H9 (cell line): ENCODE results near the gene PTH2R. TPM values are rescaled to one million over a fixed set of nuclear protein-coding genes. Genes with fewer than 3 reads are reported as not detected.

Source experiments
- DNase-seq: peaks from one replicate; pipeline ENCODE4 v3.0.0-alpha.2; 2017
- H2AFZ ChIP-seq: one replicate; pipeline ENCODE4 v1.6.1; 2013; ENCODE audit warnings: mild to moderate bottlenecking, low read length, control low read depth, moderate library complexity
- H2AK5ac ChIP-seq: 2 replicates; pipeline ENCODE4 v1.6.1; 2013; ENCODE audit warnings: low read length, control low read depth, mixed read lengths; ENCODE audit not compliant: insufficient read length
- H2BK120ac ChIP-seq: one replicate; pipeline ENCODE4 v1.6.1; 2013; ENCODE audit warnings: low read depth, mild to moderate bottlenecking, low read length, control low read depth, inconsistent platforms; ENCODE audit not compliant: poor library complexity, severe bottlenecking
- H2BK12ac ChIP-seq: 2 replicates; pipeline ENCODE4 v1.6.1; 2013; ENCODE audit warnings: low read length, control low read depth, mixed read lengths, low read depth; ENCODE audit not compliant: insufficient read length
- H2BK15ac ChIP-seq: 2 replicates; pipeline ENCODE4 v1.6.1; 2013; ENCODE audit warnings: low read depth, low read length, control low read depth
- H2BK20ac ChIP-seq: one replicate; pipeline ENCODE4 v1.6.1; 2013; ENCODE audit warnings: low read depth, mild to moderate bottlenecking, low read length, control low read depth, inconsistent platforms; ENCODE audit not compliant: poor library complexity, severe bottlenecking
- H2BK5ac ChIP-seq: 2 replicates; pipeline ENCODE4 v1.6.1; 2013; ENCODE audit warnings: low read length, control low read depth, mixed read lengths; ENCODE audit not compliant: insufficient read length
- H3K14ac ChIP-seq: 2 replicates; pipeline ENCODE4 v1.6.1; 2013; ENCODE audit warnings: low read length, control low read depth; ENCODE audit not compliant: insufficient read depth
- H3K18ac ChIP-seq: 2 replicates; pipeline ENCODE4 v1.6.1; 2013; ENCODE audit warnings: low read depth, mild to moderate bottlenecking, mixed read lengths, low read length, control low read depth; ENCODE audit not compliant: insufficient read length
- H3K23ac ChIP-seq: 2 replicates; pipeline ENCODE4 v1.6.1; 2013; ENCODE audit warnings: low read length, control low read depth, mixed read lengths, low read depth; ENCODE audit not compliant: insufficient read length
- H3K23me2 ChIP-seq: 2 replicates; pipeline ENCODE4 v1.6.1; 2013; ENCODE audit warnings: low read depth, mild to moderate bottlenecking, mixed read lengths, low read length, control low read depth; ENCODE audit not compliant: insufficient read length, poor library complexity, severe bottlenecking
- H3K27ac ChIP-seq: 2 replicates; pipeline ENCODE4 v1.5.1; 2013; ENCODE audit warnings: low read length, control low read depth, mixed read lengths, low read depth; ENCODE audit not compliant: insufficient read length
- H3K27me3 ChIP-seq: 2 replicates; pipeline ENCODE4 v1.6.1; 2013; ENCODE audit warnings: low read length, control low read depth, inconsistent platforms; ENCODE audit not compliant: insufficient read depth
- H3K4ac ChIP-seq: 2 replicates; pipeline ENCODE4 v1.6.1; 2013; ENCODE audit warnings: low read depth, mild to moderate bottlenecking, control low read depth, inconsistent platforms, low read length, moderate library complexity
- H3K4me1 ChIP-seq: 2 replicates; pipeline ENCODE4 v1.6.1; 2013; ENCODE audit warnings: low read length, control low read depth, inconsistent platforms; ENCODE audit not compliant: insufficient read depth
- H3K4me2 ChIP-seq: 2 replicates; pipeline ENCODE4 v1.6.1; 2013; ENCODE audit warnings: low read length, control low read depth, mixed read lengths; ENCODE audit not compliant: insufficient read length, insufficient read depth
- H3K56ac ChIP-seq: 2 replicates; pipeline ENCODE4 v1.6.1; 2013; ENCODE audit warnings: low read depth, mild to moderate bottlenecking, mixed read lengths, low read length, control low read depth; ENCODE audit not compliant: insufficient read length
- H3K79me1 ChIP-seq: 2 replicates; pipeline ENCODE4 v1.6.1; 2013; ENCODE audit warnings: low read depth, mild to moderate bottlenecking, moderate library complexity, low read length, control low read depth, inconsistent platforms; ENCODE audit not compliant: insufficient read depth, poor library complexity, severe bottlenecking
- H3K79me2 ChIP-seq: 2 replicates; pipeline ENCODE4 v1.6.1; 2013; ENCODE audit warnings: low read length, control low read depth, inconsistent platforms; ENCODE audit not compliant: insufficient read depth
- H3K9ac ChIP-seq: 2 replicates; pipeline ENCODE4 v1.6.1; 2013; ENCODE audit warnings: low read length, control low read depth, mixed read lengths; ENCODE audit not compliant: insufficient read length; ENCODE audit errors: extremely low read depth
- H3K9me3 ChIP-seq: one replicate; pipeline ENCODE4 v1.6.1; 2013; ENCODE audit warnings: low read depth, low read length, inconsistent platforms; ENCODE audit not compliant: control insufficient read depth
- H3T11ph ChIP-seq: one replicate; pipeline ENCODE4 v1.6.1; 2013; ENCODE audit warnings: mild to moderate bottlenecking, low read length, control low read depth, inconsistent platforms
- H4K20me1 ChIP-seq: one replicate; pipeline ENCODE4 v1.6.1; 2013; ENCODE audit not compliant: control insufficient read depth, insufficient read length, insufficient read depth
- H4K5ac ChIP-seq: 2 replicates; pipeline ENCODE4 v1.6.1; 2013; ENCODE audit warnings: low read depth, mild to moderate bottlenecking, mixed read lengths, low read length, control low read depth; ENCODE audit not compliant: insufficient read length
- H4K8ac ChIP-seq: replicated peaks from 2 replicates; pipeline ENCODE4 v1.6.1; 2013; ENCODE audit warnings: low read length, control low read depth, mixed read lengths, low read depth; ENCODE audit not compliant: insufficient read length
- H4K91ac ChIP-seq: 2 replicates; pipeline ENCODE4 v1.6.1; 2013; ENCODE audit warnings: low read depth, mild to moderate bottlenecking, moderate library complexity, mixed read lengths, low read length, control low read depth; ENCODE audit not compliant: insufficient read length
- H3K27ac Mint-ChIP-seq, 3 experiments: 2 replicates in 2 of 3; 3 replicates in 1 of 3; pipeline ENCODE4 v1.8.0; 2020 to 2021; ENCODE audit warnings: mixed read lengths in 3 of 3, mild to moderate bottlenecking in 1 of 3, moderate library complexity in 1 of 3
- H3K27me3 Mint-ChIP-seq: 2 replicates; pipeline ENCODE4 v1.8.0; 2021; ENCODE audit warnings: low read depth, mild to moderate bottlenecking, moderate library complexity, mixed read lengths
- H3K36me3 Mint-ChIP-seq, 3 experiments: 2 replicates in 2 of 3; 3 replicates in 1 of 3; pipeline ENCODE4 v1.8.0; 2020 to 2021; ENCODE audit warnings: low read depth in 3 of 3, mixed read lengths in 3 of 3; ENCODE audit not compliant: insufficient read depth in 1 of 3
- H3K4me1 Mint-ChIP-seq, 2 experiments: 2 replicates each; pipeline ENCODE4 v1.8.0; 2020; ENCODE audit warnings: mixed read lengths in 2 of 2
- H3K4me3 Mint-ChIP-seq, 2 experiments: 2 replicates in 1 of 2; 3 replicates in 1 of 2; pipeline ENCODE4 v1.8.0; 2020 to 2021; ENCODE audit warnings: mild to moderate bottlenecking in 2 of 2, mixed read lengths in 2 of 2, moderate library complexity in 1 of 2
- H3K9me3 Mint-ChIP-seq, 2 experiments: 2 replicates in 1 of 2; 3 replicates in 1 of 2; pipeline ENCODE4 v1.8.0; 2020; ENCODE audit warnings: mild to moderate bottlenecking in 2 of 2, mixed read lengths in 2 of 2, moderate library complexity in 1 of 2
- total RNA-seq: library from RNA; stranded (reverse); gene quantifications from 2 replicates; pipeline ENCODE4 v1.2.1, GENCODE V29; 2021
- TF ChIP-seq, protein P1 (sequence below): fragments of 200-600 bp; sonication (generic); conservative IDR thresholded peaks from 3 replicates; pipeline ENCODE4 v1.8.0; 2021; ENCODE audit warnings: antibody characterized with exemption, mild to moderate bottlenecking

The PTH2R gene
- total RNA-seq, 1 experiment from 2014 or later, result 0.20 TPM

DNA sequence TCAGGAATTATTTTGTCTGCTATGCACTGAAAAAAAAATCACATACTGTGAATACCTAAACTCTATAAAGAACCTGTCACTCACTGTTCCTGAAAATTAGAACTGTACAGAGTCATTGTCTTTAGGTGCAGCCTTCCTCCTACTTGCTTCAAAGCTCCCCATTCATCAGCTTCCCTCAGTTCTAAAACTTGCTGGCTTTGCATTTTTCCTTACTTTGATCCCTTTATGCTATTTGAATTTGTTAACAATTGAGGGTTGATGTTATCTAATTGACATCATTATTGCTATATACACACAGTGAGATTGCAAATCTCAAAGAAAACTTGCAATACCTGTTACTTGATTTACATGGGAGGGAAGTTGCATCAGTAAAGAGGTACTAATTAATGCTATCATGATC, 48.3 kb downstream of the PTH2R start:
- Histone ChIP-seq H3K79me2 (no peaks in the 10 kb centered on the region), H2BK15ac (no peak overlapping the region), H3K4me1 (no peaks in the 10 kb centered on the region), H3K14ac (no peak overlapping the region), H3K56ac (no peak overlapping the region), H4K5ac (no peak overlapping the region), H2BK12ac (no peak overlapping the region), H3K23ac (no peak overlapping the region), H2AFZ (no peak overlapping the region), H3K18ac (no peak overlapping the region), H4K8ac (no peak overlapping the region), H2AK5ac (no peak overlapping the region), H4K20me1 (no peaks in the 10 kb centered on the region), H4K91ac (no peak overlapping the region), H3K23me2 (no peaks in the 10 kb centered on the region), H3K9ac (no peak overlapping the region), H3K27me3 (no peaks in the 10 kb centered on the region), H3K9me3 (no peaks in the 10 kb centered on the region), H3K4me2 (no peak overlapping the region), H3T11ph (no peak overlapping the region), H2BK120ac (no peak overlapping the region), H2BK20ac (no peak overlapping the region), H3K4ac (no peak overlapping the region), H2BK5ac (no peak overlapping the region), H3K27ac (no peak overlapping the region), H3K79me1 (no peaks in the 10 kb centered on the region)
- no peak overlapping the region for H3K4me3 Mint-ChIP-seq
- DNase-seq, result no peak
- H3K4me1 Mint-ChIP-seq, result peaks cover 7 to 8% of the 10 kb centered on the region in 2 experiments; a peak in 2 of 4 replicates
- no peaks in the 10 kb centered on the region for H3K36me3 Mint-ChIP-seq
- TF ChIP-seq, protein P1, sequence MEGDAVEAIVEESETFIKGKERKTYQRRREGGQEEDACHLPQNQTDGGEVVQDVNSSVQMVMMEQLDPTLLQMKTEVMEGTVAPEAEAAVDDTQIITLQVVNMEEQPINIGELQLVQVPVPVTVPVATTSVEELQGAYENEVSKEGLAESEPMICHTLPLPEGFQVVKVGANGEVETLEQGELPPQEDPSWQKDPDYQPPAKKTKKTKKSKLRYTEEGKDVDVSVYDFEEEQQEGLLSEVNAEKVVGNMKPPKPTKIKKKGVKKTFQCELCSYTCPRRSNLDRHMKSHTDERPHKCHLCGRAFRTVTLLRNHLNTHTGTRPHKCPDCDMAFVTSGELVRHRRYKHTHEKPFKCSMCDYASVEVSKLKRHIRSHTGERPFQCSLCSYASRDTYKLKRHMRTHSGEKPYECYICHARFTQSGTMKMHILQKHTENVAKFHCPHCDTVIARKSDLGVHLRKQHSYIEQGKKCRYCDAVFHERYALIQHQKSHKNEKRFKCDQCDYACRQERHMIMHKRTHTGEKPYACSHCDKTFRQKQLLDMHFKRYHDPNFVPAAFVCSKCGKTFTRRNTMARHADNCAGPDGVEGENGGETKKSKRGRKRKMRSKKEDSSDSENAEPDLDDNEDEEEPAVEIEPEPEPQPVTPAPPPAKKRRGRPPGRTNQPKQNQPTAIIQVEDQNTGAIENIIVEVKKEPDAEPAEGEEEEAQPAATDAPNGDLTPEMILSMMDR, result no peak
- peaks cover 3% of the 10 kb centered on the region for H3K27me3 Mint-ChIP-seq
- H3K27ac Mint-ChIP-seq, result no peak overlapping the region
- no peaks in the 10 kb centered on the region; a peak in 1 of 5 replicates for H3K9me3 Mint-ChIP-seq
